Stimulated activated CD4-positive, alpha-beta T cell treated with anti-CD3 and anti-CD28 coated beads, TNF-alpha, amount 100 ng/mL, for 1 hour (primary cell): ENCODE data around the gene CDKN1C.

Experiments used
- DNase-seq, 3 donors: peaks; one replicate each; pipeline ENCODE4 v3.0.0-alpha.2; 2020; ENCODE audit warnings: low read depth in 3 of 3, low spot score in 1 of 3

The CDKN1C gene

GRCh38 chr11:2890466-2891294 is 5.1 kb upstream of the CDKN1C start:
- DNase-seq, result no peak

- DNase-seq, result no peak
Observed at GRCh38 chr11:2889362-2890273, 4.0 kb upstream of the CDKN1C start.

- peak; percentile 63 to 82 (median 75) for DNase-seq
Observed at GRCh38 chr11:2888266-2888968, 2.8 kb upstream of the CDKN1C start.

GRCh38 chr11:2887515-2888195 is 2.1 kb upstream of the CDKN1C start:
- DNase-seq, result no peak

DNA sequence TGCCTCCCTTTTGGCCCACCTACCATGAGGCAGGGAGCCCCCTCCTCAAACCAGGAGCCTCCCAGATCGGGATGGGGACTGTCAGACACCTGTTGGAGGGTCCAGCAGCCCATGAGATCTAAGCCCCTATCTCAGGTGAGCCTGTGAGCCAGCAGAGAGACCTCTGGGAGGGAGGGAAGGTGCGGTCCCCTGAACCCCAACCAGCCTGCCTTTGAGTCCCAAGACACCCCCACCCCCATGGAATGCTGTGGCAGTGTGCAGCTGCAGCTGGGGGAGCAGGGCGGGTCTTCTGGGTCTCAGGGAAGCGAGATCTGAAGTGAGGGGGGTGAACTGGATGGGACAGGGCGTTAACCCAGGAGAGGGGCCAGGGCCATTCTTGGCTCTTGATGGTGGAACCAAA is 1.4 kb upstream of the CDKN1C start:
- no peak for DNase-seq

DNA sequence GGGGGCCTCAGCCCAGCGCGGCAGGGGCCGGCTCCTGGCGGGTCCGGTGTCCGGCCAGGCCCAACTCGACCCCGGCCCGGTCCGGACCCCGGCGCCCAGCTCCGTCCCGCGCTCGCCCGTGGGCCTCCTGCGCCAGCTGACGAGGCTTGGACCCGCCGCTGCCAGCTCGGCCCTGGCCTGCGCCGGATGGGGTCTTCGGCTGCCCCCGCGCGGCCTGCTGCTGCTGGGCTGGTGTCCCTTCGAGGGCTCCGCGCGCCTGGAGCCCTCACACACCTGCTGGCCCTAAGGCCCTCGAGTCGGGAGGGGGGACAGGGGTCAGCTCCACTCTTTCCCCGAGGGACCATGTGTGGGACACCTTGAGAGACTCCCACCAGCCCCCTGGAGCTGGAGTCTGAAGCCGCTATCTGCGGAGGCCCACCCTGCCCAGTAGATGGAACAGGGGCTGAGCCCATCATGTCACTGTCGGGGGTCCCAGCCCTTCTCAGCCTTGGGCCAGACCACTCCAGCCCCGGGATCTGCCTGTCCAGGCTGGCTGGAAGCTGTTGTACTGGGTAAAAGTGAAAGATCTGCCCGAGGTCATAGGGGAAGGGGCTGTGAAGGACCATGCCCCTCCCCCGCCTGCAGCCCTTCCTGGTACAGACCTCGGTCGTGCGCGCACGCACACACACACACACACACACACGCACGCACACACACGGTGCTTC is 768 bp upstream of the CDKN1C start:
- no peak for DNase-seq

- DNase-seq, result no peak
Observed at GRCh38 chr11:2885017-2885677, 428 bp downstream of the CDKN1C start.

GRCh38 chr11:2883979-2884815 is 1.4 kb downstream of the CDKN1C start:
- no peak for DNase-seq

GRCh38 chr11:2883640-2883978 is 2.0 kb downstream of the CDKN1C start:
- no peak for DNase-seq

- DNase-seq, result no peak
Observed at GRCh38 chr11:2882396-2883110, 3.0 kb downstream of the CDKN1C start.

- DNase-seq, result no peak
Observed at GRCh38 chr11:2881981-2882375, 3.6 kb downstream of the CDKN1C start.

GRCh38 chr11:2881076-2881980 is 4.2 kb downstream of the CDKN1C start:
- DNase-seq, result no peak

DNA sequence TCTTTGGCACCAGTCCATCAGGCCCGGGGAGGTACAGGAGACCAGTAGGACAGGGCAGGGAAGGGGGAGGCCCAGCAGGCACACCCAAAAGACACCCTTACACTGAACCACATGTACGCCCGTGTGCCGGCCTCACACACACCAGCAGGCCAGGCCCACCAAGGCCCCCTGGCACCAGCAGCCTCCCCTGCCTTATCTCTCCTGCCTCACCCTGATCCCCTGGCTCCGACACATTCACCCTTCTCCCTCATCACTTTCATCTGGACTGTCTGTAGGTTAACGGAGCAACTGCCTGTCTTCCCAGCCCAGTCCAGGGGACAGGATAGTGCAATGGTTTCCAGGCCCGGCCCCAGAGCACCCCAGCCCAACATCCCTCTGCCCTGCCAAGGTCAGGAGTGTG is 4.9 kb downstream of the CDKN1C start:
- DNase-seq, result no peak

GRCh38 chr11:2878782-2879181 is 6.8 kb downstream of the CDKN1C start:
- no peak for DNase-seq

DNA sequence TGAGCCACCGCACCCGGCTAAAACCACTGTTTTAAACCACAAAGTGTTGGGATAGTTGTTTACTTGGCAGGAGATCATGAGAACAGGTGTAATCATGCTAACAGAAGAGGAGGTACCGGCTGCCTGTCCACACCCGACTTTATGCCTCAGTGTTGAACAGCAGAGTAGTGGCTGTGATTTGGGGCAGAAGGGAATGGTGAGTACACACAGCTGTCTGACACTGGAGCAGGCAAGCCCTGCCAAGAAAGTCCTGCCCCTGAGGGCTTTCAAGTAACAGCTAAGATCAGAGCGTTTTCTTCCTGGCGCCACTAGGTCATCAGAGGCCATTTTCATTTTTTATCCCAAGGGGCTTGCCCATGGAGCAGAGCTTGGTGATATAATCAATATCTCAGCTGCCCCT is 8.1 kb downstream of the CDKN1C start:
- DNase-seq, result no peak

GRCh38 chr11:2874963-2875362 is 10.6 kb downstream of the CDKN1C start:
- DNase-seq, result no peak

DNA sequence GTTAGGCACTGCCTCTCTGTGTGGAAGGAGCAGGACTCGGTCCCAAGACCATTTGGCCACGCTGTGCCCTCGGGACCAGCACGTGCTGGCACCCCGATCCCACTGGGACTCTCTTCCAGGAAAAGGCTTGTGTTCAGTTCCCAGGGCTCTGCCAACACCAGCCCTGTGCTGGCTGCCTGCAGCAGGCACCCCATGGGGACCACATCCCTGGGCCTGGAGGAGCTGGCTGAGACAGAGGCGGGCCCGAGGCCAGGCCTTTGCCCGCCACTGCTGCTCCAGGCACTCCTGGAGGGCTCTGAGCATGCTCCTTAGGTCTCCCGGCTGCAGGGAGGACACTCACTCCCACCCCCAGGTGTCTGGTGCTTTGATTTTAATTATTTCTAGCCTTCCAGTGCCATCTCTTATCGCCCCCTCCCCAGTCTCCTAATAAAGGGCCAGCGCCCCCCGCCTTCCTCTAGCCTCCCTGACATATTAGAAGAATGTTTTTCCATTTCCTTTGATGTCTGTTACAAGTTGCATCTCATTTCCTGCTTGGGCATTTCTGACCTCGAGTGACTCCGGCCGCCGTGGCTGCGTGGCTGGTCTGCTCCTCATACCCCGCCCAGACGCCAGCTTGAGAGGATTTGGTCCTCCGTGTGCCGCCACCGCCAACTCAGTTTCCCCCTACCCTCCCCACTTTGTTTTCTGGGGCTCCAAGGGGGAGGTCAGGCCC is 14.4 kb downstream of the CDKN1C start:
- no peak for DNase-seq
